ENCODE measurements around the gene TPPP2. TPM values are rescaled to one million over a fixed set of nuclear protein-coding genes. Genes with fewer than 3 reads are reported as not detected.

The TPPP2 gene
- total RNA-seq, 1 experiment from 2014 or later, result not detected

GRCh38 chr14:21016413-21017190 is 13.4 kb upstream of the TPPP2 start:
- DNase-seq (ENCODE audit: low spot score), result no peak

DNA sequence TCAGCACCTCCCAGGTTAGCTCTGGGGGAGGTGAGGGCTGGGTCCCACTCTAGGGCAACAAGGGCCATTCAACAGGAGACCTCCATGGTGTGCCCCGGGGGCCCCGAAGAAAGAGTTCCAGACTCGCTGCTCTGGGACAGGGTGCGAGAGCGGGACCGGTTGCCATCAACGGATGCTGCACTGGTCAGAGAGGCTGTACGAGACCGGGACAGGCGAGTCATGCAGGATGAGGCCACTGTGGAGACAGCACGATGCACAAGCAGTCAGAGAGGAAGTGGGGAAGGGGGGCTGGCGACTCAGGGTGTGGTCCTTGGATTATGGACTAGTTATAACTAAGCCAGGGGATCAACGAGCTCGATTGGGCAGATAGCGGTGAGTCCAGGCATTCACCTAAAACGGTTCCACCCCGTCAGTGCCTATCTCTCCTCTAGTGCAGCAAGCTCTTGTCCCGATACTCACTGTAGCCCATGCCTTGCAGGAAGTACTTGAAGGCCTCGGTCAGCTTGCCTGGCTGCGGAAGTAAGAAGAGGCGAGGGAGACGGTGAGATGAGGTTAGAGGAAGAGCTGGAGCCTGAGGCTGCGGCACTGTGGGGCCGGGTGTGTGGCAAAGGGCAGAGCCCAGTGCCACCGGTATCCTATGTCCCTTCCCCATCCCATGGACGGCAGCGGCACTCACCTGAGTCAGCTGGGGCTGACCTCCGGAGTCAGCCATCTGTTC is 12.3 kb upstream of the TPPP2 start:
- no peak for DNase-seq (ENCODE audit: low spot score)

DNA sequence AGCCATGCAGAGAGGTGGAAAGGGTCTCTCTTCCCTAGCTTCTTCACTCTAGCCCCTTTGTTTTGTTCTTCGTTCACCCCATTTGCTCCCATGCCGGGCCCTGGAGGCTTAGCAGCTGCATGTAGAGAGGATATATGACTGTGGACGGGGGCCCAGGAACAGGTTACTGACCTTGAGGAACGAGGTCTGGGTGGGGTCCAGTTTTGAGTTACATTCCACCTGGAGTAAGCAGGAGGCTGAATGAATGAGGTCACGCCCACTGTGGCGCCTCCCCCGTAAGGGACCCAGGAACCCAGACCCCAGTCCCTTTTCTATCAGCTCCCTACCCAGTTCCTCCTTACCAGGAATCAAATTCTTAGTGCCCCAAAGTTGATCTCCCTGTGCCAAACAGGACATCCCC is 11.7 kb upstream of the TPPP2 start:
- no peak for DNase-seq (ENCODE audit: low spot score)

GRCh38 chr14:21018781-21019180 is 11.2 kb upstream of the TPPP2 start:
- no peak for DNase-seq (ENCODE audit: low spot score)

DNA sequence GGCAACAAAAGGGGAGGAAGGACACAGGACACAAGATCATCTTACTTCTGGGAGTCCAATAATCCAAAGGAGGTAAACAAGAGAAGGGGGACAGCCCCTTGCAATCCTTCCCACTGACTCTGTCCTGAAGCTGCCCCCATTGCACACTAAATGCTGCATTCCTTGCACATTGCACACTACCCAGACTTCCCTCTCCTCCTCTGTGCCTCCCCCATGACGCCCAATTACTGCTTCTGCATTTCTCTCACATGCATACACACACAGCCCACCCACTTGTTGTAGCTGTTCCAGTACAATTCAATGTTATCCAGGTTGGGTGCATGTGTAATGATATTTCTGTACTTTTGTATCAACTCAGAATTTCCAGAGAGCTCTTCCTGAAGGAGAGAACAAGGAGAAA is 10.7 kb upstream of the TPPP2 start:
- no peak for DNase-seq (ENCODE audit: low spot score)

- DNase-seq (ENCODE audit: low spot score), result no peak
Measured at GRCh38 chr14:21020977-21021545, 9.0 kb upstream of the TPPP2 start.

DNA sequence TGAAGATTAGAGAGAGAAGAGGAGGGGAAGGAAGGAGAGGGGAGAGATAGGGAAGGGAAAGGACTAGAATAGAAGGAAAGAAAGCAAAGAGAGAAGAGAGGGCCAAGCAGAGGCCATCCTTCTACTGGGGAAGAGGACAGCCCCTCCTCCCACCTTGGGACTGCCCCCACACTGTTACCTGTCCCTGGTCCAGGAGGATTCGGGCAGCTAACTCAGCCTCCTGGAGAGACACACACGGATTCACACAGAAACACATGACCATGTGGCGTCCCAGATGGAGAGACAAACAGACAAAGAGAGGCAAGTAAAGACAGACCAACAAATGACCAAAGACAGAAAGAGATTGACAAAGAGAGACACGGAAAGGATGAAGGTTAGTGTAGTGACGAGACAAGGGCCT is 7.3 kb upstream of the TPPP2 start:
- no peak for DNase-seq (ENCODE audit: low spot score)

DNA sequence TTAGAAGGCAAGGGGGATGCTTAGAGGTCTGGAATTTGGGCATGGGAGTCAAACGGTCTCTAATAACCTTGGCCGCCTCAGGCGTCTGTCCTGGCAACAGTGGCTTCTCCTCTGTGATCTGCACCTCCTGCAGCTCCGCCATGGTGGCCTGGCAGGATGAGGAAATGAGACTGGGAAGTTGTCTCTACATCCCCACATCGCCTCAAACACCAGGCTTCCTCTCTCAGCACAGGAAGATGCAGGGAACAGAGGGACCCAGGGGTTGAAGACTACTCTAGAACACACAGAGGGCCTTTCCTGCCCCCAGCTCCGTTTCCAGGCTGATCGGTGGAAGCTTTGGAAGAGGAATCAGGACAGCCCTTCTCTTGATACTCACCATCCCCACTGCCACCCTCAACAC is 6.8 kb upstream of the TPPP2 start:
- DNase-seq (ENCODE audit: low spot score), result no peak

DNA sequence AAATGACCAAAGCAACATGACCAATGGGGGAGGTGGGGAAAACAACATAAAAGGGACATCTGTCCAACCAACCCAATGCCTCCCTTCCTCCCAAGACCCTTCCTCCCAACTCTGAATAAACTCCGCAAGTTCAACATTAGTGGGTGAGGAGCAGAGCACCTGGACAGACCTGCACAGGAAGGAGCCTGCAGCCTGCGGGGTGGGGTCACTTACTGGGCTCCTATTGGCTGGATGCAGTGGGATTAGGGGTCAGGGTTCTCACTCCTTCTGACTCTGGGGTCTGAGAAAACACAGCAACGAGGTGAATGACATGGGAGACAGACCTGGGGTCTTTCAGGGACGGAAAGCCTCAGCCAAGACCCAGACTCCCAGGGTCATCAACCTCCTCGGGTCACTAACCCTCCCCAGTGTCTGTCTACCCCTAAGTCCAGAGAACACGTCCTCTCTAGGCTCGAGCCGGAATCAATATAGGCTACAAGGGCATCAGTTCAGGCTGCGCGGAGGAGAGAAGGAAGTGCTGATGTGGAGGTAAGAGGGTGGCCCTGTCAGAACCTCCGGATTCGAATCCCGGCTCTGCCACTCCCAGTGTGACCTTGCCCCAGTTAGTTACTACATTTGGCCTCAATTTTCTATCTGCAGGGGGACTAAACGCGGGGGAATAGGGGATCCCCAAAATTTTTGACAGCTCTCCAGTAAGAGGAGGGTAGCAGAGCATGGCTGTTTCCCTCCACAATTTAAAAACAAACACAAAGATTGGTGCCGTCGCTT is 6.0 kb upstream of the TPPP2 start:
- no peak for DNase-seq (ENCODE audit: low spot score)

GRCh38 chr14:21024585-21025370 is 5.2 kb upstream of the TPPP2 start, which contains the start of gene NDRG2:
NDRG2 (minus strand) TSS chr14:21025061; CDS start chr14:21023315, 1,746 bp downstream.
- DNase-seq (ENCODE audit: low spot score), result peak; percentile 35

- no peak for DNase-seq (ENCODE audit: low spot score)
Measured at GRCh38 chr14:21025371-21026273, 4.4 kb upstream of the TPPP2 start.

DNA sequence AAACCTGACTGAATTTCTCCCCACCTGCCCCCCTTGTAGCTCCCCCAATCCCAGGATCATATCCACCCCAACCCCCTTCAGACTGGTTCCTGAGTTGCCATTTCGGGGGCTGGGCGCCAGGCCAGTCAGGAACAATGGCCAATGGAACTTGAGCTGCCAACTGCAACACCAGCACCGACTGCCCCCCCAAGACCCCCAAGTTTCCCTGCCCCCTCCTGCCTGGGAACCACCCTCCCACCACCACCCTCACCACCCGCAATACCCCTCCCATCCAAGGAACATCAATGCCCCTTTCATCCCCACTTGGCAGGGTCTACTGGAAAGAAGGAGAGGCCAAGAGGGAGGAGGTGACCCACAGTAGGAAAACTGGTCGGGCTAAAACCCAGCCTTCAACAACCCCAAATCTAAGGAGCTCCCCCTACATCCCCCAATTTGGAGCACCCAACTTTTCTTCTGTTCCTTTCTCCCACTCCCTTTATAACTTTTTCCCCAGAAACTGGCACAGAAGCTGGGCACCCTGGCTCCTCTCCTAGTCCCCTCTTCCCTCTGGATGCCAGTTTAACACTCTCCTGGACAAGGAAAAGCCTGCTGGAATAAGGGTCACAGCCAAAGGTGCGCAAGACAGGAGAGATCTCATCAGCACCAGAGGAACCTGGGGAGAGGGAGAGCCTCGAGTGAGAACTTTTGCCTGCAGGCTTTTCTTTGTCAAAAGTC is 3.6 kb upstream of the TPPP2 start:
- no peak for DNase-seq (ENCODE audit: low spot score)

DNA sequence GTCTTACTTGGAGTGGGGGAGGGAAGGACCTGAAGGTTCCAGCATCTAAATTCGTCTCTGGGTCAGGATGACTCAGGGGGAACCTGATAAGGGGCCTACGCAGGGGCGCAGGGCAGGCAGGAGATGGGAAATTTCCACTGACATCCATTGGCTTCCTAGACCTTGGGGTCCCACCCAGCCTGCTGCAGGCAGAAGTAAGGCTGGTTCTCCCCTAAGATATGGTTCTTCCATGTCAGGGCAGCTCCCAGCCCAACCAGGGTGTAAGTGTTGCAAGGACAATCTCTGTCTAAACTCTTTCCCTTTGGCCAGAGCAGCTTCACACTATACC is 3.1 kb upstream of the TPPP2 start:
- no peak for DNase-seq (ENCODE audit: low spot score)

GRCh38 chr14:21030531-21030930 is 514 bp downstream of the TPPP2 start:
- no peak for DNase-seq (ENCODE audit: low spot score)

DNA sequence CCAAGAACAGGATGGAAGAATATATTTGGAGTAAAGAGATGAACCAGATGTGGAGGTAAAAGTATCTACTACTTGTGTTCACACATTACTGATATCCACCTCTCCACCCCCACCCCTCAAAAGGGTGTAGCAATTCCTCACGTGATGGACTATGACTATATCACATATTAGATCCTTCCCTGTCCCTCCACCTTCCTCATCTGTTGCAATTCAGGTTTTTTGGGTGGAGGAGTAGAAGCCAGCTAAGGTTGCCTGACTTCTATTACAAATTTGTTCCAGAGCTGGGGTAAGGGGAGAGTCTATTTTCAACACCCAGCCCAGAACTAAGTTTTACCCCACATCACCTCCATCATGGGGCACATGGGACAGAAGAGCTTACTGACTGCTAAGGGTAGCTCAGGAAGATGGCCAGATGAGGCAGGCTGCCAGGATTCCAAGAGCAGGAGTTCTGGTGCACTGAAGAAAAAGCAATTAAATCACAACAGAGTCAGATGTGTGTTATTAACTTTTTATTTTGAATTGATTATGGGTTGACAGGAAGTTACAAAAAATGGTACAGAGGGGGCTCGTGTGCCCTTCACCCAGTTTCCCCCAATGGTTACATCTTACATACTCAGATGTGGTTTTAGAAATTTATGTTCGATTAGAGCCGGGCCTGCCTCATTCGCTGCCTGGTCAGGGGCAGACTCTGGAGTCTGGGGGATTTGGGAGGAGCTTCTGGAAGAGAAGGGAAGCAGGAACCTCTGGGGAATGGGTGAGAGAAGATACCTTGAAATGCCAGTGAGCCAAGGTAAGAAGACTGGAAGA is 2.5 kb downstream of the TPPP2 start:
- DNase-seq (ENCODE audit: low spot score), result no peak

- no peak for DNase-seq (ENCODE audit: low spot score)
Measured at GRCh38 chr14:21033133-21033698, 3.2 kb downstream of the TPPP2 start.

DNA sequence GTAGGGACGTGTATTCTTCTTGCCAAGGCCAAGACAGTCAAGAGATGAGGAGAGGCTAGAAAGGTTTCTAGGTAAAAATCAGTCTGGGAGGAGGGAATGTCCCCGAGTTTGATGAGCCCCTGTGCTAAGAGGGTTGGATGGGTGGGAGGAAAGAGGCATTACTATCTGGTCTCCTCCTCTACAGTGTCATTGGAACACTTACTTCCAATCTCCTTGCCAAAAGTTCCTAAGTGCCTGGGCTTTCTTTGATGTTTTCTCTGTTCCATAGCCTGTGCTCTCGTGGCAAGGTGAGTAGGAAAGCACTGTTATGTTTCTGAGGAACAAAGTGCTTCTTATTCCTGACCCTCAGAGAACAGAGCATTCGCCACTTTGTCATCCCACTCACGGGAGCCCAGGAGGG is 4.7 kb downstream of the TPPP2 start, which contains the start of gene RNASE13:
Gene RNASE13, minus strand, starts transcription at position 101 of the 400 bp plus-strand sequence. CDS start 519 bp downstream, outside the sequence.
- DNase-seq (ENCODE audit: low spot score), result no peak

DNA sequence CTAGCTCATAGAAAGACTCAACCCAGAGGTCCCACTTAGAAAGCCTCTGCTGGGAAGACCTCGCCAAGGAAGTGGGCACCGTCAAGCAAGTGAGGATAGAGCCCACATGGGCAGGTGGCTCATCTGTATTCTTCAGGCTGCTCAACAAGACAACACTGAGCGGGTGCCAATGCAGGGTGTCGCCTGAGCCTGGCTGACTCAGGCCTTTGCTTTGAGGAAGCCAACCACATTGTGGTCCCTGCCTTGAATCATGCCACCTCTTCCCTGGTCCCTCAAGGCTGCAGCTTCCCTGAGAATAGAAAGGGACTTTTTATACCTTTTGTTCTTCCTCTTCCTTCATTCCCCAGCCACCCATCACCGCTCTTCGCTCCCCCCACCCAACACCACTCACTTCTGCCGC is 6.7 kb downstream of the TPPP2 start:
- no peak for DNase-seq (ENCODE audit: low spot score)

Data from HT-29 (cell line).